WERI-Rb-1 (cell line): ENCODE results near the gene PLXDC2.
"Not testable (repeated sequence)": the region's sequence is repeated elsewhere in the genome, so short reads cannot be mapped to it uniquely, and the experiment has no call there.

Experiments used
- DNase-seq: peaks from one replicate; pipeline ENCODE4 v3.0.0-alpha.2; 2020
- H3K27ac ChIP-seq: fragments of 250-450 bp; sonication (Bioruptor Pico); 2 replicates; pipeline ENCODE4 v1.5.1; 2020; ENCODE audit warnings: mild to moderate bottlenecking, moderate library complexity
- H3K27me3 ChIP-seq: fragments of 250-450 bp; sonication (Bioruptor Pico); 2 replicates; pipeline ENCODE4 v1.5.1; 2021; ENCODE audit warnings: mild to moderate bottlenecking, low read depth, moderate library complexity; ENCODE audit not compliant: insufficient read depth, severe bottlenecking
- H3K36me3 ChIP-seq: fragments of 250-450 bp; sonication (Bioruptor Pico); 2 replicates; pipeline ENCODE4 v1.5.1; 2020; ENCODE audit warnings: mild to moderate bottlenecking, moderate library complexity
- H3K4me3 ChIP-seq: 2 replicates; pipeline ENCODE4 v1.5.1; 2011; ENCODE audit warnings: low read depth, mild to moderate bottlenecking, control low read depth, low read length
- H3K9me3 ChIP-seq: fragments of 250-450 bp; sonication (Bioruptor Pico); 2 replicates; pipeline ENCODE4 v1.5.1; 2021; ENCODE audit warnings: mild to moderate bottlenecking, moderate library complexity; ENCODE audit not compliant: severe bottlenecking
- CTCF ChIP-seq: IDR thresholded peaks from 2 replicates; pipeline ENCODE4 v1.5.1; 2011; ENCODE audit warnings: low read depth, mild to moderate bottlenecking, control low read depth, inconsistent platforms, low read length

The PLXDC2 gene

GRCh38 chr10:20041931-20042330 is 225.7 kb downstream of the PLXDC2 start:
- Histone ChIP-seq H3K9me3 (no peaks in the 10 kb centered on the region), H3K27me3 (no peaks in the 10 kb centered on the region), H3K4me3 (no peak overlapping the region), H3K27ac (no peak overlapping the region), H3K36me3 (no peaks in the 10 kb centered on the region)
- TF ChIP-seq CTCF: no peak
- no peak for DNase-seq

GRCh38 chr10:20045100-20045499 is 228.9 kb downstream of the PLXDC2 start:
- H3K9me3 ChIP-seq, H3K27me3 ChIP-seq, H3K27ac ChIP-seq: not testable (repeated sequence)

GRCh38 chr10:20048161-20048560 is 231.9 kb downstream of the PLXDC2 start:
- no peaks in the 10 kb centered on the region for H3K27me3 ChIP-seq
- H3K36me3 ChIP-seq: no peaks in the 10 kb centered on the region
- no peak for DNase-seq
- no peaks in the 10 kb centered on the region for H3K9me3 ChIP-seq
- H3K4me3 ChIP-seq: no peak overlapping the region
- no peak for TF ChIP-seq CTCF
- H3K27ac ChIP-seq: no peak overlapping the region

More at GRCh38 chr10:20045100-20045499, 228.9 kb downstream of the PLXDC2 start:
- H3K4me3 ChIP-seq, H3K36me3 ChIP-seq, DNase-seq: not testable (repeated sequence)

GRCh38 chr10:20058135-20058534 is 241.9 kb downstream of the PLXDC2 start:
- no peaks in the 10 kb centered on the region for H3K27me3 ChIP-seq
- H3K4me3 ChIP-seq: no peak overlapping the region
- H3K9me3 ChIP-seq: no peaks in the 10 kb centered on the region
- no peak for TF ChIP-seq CTCF
- no peak overlapping the region for H3K27ac ChIP-seq
- no peak for DNase-seq
- no peaks in the 10 kb centered on the region for H3K36me3 ChIP-seq

- Histone ChIP-seq H3K4me3 (no peak overlapping the region), H3K27me3 (no peaks in the 10 kb centered on the region), H3K27ac (no peak overlapping the region), H3K9me3 (no peaks in the 10 kb centered on the region), H3K36me3 (no peaks in the 10 kb centered on the region)
- DNase-seq: no peak
- TF ChIP-seq CTCF: no peak
These were observed 243.0 kb downstream of the PLXDC2 start for GRCh38 chr10:20059084-20059835.

- H3K27me3 ChIP-seq: no peaks in the 10 kb centered on the region
- DNase-seq: no peak
These were observed 249.6 kb downstream of the PLXDC2 start for GRCh38 chr10:20065814-20066213.

More at GRCh38 chr10:20065814-20066213, 249.6 kb downstream of the PLXDC2 start:
- Histone ChIP-seq H3K36me3 (no peaks in the 10 kb centered on the region), H3K27ac (no peak overlapping the region), H3K4me3 (no peak overlapping the region), H3K9me3 (no peaks in the 10 kb centered on the region)
- no peak for TF ChIP-seq CTCF
